HL-60 (cell line): Measurements from ENCODE around the gene RAB39A.

Source experiments
- DNase-seq, 2 experiments: peaks; one replicate each; pipeline ENCODE4 v3.0.0-alpha.2; 2010 to 2020; ENCODE audit warnings: low read depth in 1 of 2, low spot score in 1 of 2
- H3K27ac ChIP-seq: fragments of 250-450 bp; sonication (Bioruptor Pico); replicated peaks from 2 replicates; pipeline ENCODE4 v1.5.1; 2020; ENCODE audit warnings: mild to moderate bottlenecking, moderate library complexity
- H3K27me3 ChIP-seq: fragments of 250-450 bp; sonication (Bioruptor Pico); 2 replicates; pipeline ENCODE4 v1.5.1; 2021; ENCODE audit warnings: mild to moderate bottlenecking, moderate library complexity; ENCODE audit not compliant: insufficient read depth, poor library complexity, severe bottlenecking
- H3K4me3 ChIP-seq: replicated peaks from 2 replicates; pipeline ENCODE4 v1.5.1; 2011; ENCODE audit warnings: mild to moderate bottlenecking, control low read depth, low read length; ENCODE audit not compliant: insufficient read depth
- GABPA ChIP-seq: IDR thresholded peaks from 2 replicates; pipeline ENCODE4 v1.6.1; 2012; ENCODE audit warnings: low read depth
- POLR2AphosphoS5 ChIP-seq: IDR thresholded peaks from 2 replicates; pipeline ENCODE4 v1.6.1; 2012; ENCODE audit warnings: low read depth
- SPI1 ChIP-seq: IDR thresholded peaks from 2 replicates; pipeline ENCODE4 v1.6.1; 2012; ENCODE audit warnings: low read depth, mild to moderate bottlenecking, borderline replicate concordance
- TF ChIP-seq, protein P1 (sequence below): IDR thresholded peaks from 2 replicates; pipeline ENCODE4 v1.6.1; 2012; ENCODE audit warnings: low read depth; ENCODE audit not compliant: insufficient replicate concordance
- TF ChIP-seq, protein P2 (sequence below): IDR thresholded peaks from one replicate; pipeline ENCODE4 v1.5.1; 2011; ENCODE audit warnings: low read length, control low read depth, inconsistent platforms; ENCODE audit not compliant: insufficient read depth

The RAB39A gene

DNA sequence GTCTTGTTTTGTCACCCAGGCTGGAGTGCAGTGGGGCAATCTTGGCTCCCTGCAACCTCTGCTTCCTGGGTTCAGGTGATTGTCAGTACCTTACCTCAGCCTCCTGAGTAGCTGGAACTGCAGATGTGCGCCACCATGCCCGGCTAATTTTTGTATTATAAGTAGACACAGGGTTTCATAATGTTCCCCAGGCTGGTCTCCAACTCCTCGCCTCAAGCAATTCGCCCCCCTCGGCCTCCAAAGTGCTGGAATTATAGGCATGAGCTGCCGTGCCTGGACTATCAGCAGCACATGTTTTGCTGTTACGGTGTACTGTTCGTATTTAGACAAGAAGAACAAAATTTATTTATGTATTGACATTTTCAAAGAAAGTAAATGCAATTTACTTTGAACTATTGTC lies 34.8 kb downstream of the RAB39A start:
- Histone ChIP-seq H3K4me3 (no peak overlapping the region), H3K27ac (no peak overlapping the region), H3K27me3 (no peaks in the 10 kb centered on the region)
- TF ChIP-seq, protein P1, sequence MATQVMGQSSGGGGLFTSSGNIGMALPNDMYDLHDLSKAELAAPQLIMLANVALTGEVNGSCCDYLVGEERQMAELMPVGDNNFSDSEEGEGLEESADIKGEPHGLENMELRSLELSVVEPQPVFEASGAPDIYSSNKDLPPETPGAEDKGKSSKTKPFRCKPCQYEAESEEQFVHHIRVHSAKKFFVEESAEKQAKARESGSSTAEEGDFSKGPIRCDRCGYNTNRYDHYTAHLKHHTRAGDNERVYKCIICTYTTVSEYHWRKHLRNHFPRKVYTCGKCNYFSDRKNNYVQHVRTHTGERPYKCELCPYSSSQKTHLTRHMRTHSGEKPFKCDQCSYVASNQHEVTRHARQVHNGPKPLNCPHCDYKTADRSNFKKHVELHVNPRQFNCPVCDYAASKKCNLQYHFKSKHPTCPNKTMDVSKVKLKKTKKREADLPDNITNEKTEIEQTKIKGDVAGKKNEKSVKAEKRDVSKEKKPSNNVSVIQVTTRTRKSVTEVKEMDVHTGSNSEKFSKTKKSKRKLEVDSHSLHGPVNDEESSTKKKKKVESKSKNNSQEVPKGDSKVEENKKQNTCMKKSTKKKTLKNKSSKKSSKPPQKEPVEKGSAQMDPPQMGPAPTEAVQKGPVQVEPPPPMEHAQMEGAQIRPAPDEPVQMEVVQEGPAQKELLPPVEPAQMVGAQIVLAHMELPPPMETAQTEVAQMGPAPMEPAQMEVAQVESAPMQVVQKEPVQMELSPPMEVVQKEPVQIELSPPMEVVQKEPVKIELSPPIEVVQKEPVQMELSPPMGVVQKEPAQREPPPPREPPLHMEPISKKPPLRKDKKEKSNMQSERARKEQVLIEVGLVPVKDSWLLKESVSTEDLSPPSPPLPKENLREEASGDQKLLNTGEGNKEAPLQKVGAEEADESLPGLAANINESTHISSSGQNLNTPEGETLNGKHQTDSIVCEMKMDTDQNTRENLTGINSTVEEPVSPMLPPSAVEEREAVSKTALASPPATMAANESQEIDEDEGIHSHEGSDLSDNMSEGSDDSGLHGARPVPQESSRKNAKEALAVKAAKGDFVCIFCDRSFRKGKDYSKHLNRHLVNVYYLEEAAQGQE = no peak
- TF ChIP-seq SPI1 = no peak
- TF ChIP-seq, protein P2, sequence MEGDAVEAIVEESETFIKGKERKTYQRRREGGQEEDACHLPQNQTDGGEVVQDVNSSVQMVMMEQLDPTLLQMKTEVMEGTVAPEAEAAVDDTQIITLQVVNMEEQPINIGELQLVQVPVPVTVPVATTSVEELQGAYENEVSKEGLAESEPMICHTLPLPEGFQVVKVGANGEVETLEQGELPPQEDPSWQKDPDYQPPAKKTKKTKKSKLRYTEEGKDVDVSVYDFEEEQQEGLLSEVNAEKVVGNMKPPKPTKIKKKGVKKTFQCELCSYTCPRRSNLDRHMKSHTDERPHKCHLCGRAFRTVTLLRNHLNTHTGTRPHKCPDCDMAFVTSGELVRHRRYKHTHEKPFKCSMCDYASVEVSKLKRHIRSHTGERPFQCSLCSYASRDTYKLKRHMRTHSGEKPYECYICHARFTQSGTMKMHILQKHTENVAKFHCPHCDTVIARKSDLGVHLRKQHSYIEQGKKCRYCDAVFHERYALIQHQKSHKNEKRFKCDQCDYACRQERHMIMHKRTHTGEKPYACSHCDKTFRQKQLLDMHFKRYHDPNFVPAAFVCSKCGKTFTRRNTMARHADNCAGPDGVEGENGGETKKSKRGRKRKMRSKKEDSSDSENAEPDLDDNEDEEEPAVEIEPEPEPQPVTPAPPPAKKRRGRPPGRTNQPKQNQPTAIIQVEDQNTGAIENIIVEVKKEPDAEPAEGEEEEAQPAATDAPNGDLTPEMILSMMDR = no peak
- TF ChIP-seq GABPA = no peak
- TF ChIP-seq POLR2AphosphoS5 = no peak
- no peak for DNase-seq

DNA sequence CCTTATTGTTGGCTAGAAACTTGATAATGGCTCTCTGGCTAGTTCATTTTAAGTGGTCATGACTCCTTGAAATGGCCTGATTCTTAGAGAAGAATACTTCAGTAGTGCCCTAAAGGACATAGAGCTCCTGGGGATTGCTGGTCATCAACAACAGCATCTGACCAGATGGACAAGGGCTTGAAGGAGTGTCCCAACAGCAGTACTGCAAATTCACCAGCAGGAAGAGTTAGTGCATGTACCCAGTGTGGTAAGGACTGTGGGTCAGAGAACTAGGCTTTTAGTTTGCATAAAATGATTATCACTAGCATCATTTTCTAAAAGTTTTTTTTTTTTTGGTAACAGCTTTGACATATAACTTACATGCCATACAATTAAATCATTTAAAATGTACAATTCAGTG lies 41.0 kb downstream of the RAB39A start:
- Histone ChIP-seq H3K27me3 (no peaks in the 10 kb centered on the region), H3K27ac (no peak overlapping the region), H3K4me3 (no peak overlapping the region)
- TF ChIP-seq GABPA (no peak), POLR2AphosphoS5 (no peak)
- TF ChIP-seq, protein P2 = no peak
- TF ChIP-seq, protein P1 = no peak
- DNase-seq = no peak

DNA sequence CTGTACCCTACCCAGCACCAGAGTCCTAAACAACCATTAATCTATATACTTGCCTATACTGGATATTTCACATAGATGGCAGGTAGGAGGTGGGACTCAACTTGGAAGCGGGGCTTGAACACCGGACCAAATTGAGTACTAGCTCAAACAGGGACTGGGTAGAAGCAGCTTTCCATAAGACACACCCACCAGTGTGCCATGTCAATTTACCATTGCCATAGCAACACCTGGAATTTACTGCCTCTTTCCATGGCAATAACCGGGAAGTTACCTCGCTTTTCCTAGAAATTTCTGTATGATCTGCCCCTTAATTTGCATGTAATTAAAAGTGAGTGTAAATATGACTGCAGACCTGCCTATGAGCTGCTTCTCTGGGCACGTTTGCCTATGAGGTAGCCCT lies 41.8 kb downstream of the RAB39A start:
- Histone ChIP-seq H3K27me3 (no peaks in the 10 kb centered on the region), H3K4me3 (no peak overlapping the region), H3K27ac (no peak overlapping the region)
- no peak for DNase-seq
- TF ChIP-seq GABPA (no peak), POLR2AphosphoS5 (no peak), SPI1 (no peak)
- TF ChIP-seq, protein P2 = no peak
- TF ChIP-seq, protein P1 = no peak
